ENCODE data around the gene REV1.
"Not testable (repeated sequence)": the region's sequence is repeated elsewhere in the genome, so short reads cannot be mapped to it uniquely, and the experiment has no call there.

REV1 gene

GRCh38 chr2:99403084-99403483 is 86.7 kb downstream of the REV1 start:
- DNase-seq (ENCODE audit: low read depth) = no peak

GRCh38 chr2:99401841-99402240 is 88.0 kb downstream of the REV1 start:
- no peak for DNase-seq (ENCODE audit: low read depth)

GRCh38 chr2:99399795-99400194 is 90.0 kb downstream of the REV1 start:
- no peak for DNase-seq (ENCODE audit: low read depth)

GRCh38 chr2:99399063-99399462 is 90.8 kb downstream of the REV1 start:
- DNase-seq (ENCODE audit: low read depth) = no peak

GRCh38 chr2:99398303-99398702 is 91.5 kb downstream of the REV1 start:
- no peak for DNase-seq (ENCODE audit: low read depth)

GRCh38 chr2:99397266-99397920 is 92.4 kb downstream of the REV1 start:
- no peak for DNase-seq (ENCODE audit: low read depth)

GRCh38 chr2:99395589-99396130 is 94.2 kb downstream of the REV1 start:
- no peak for DNase-seq (ENCODE audit: low read depth)

GRCh38 chr2:99389946-99390345 is 99.9 kb downstream of the REV1 start:
- DNase-seq (ENCODE audit: low read depth) = no peak

GRCh38 chr2:99389371-99389770 is 100.4 kb downstream of the REV1 start:
- DNase-seq (ENCODE audit: low read depth) = no peak

- DNase-seq (ENCODE audit: low read depth) = no peak
Measured at GRCh38 chr2:99388892-99389291, 100.9 kb downstream of the REV1 start.

GRCh38 chr2:99386011-99386410 is 103.8 kb downstream of the REV1 start:
- no peak for DNase-seq (ENCODE audit: low read depth)

GRCh38 chr2:99382143-99382542 is 107.7 kb downstream of the REV1 start:
- DNase-seq (ENCODE audit: low read depth) = no peak

GRCh38 chr2:99380376-99381010 is 109.3 kb downstream of the REV1 start:
- DNase-seq (ENCODE audit: low read depth) = no peak

- DNase-seq (ENCODE audit: low read depth) = no peak
Measured at GRCh38 chr2:99377879-99378278, 111.9 kb downstream of the REV1 start.

- DNase-seq (ENCODE audit: low read depth) = no peak
Measured at GRCh38 chr2:99376254-99376864, 113.5 kb downstream of the REV1 start.

GRCh38 chr2:99374747-99375146 is 115.1 kb downstream of the REV1 start:
- DNase-seq (ENCODE audit: low read depth) = no peak

- no peak for DNase-seq (ENCODE audit: low read depth)
Measured at GRCh38 chr2:99373144-99373543, 116.7 kb downstream of the REV1 start.

- not testable (repeated sequence) for DNase-seq (ENCODE audit: low read depth)
Measured at GRCh38 chr2:99368854-99369253, 121.0 kb downstream of the REV1 start.

- no peak for DNase-seq (ENCODE audit: low read depth)
Measured at GRCh38 chr2:99365661-99366060, 124.2 kb downstream of the REV1 start.

- no peak for DNase-seq (ENCODE audit: low read depth)
Measured at GRCh38 chr2:99356853-99357252, 133.0 kb downstream of the REV1 start.

- not testable (repeated sequence) for DNase-seq (ENCODE audit: low read depth)
Measured at GRCh38 chr2:99354825-99355224, 135.0 kb downstream of the REV1 start.

GRCh38 chr2:99354070-99354469 is 135.7 kb downstream of the REV1 start:
- no peak for DNase-seq (ENCODE audit: low read depth)
